H1 (cell line): ENCODE data around the gene UBAP2L. TPM values are rescaled to one million over a fixed set of nuclear protein-coding genes. Genes with fewer than 3 reads are reported as not detected.

Source experiments
- CTCF ChIA-PET: fragments of 300-600 bp; sonication (Branson Sonifier 250); formaldehyde crosslinking; loops from one replicate; lab custom pipeline; 2021; ENCODE audit not compliant: partially characterized antibody; lab: Charles Lee
- POLR2A ChIA-PET: fragments of 300-600 bp; sonication (Branson Sonifier 250); formaldehyde crosslinking; loops from one replicate; lab custom pipeline; 2021; ENCODE audit warnings: inconsistent platforms; ENCODE audit not compliant: partially characterized antibody; lab: Charles Lee
- DNase-seq, 2 experiments: peaks; one replicate each; pipeline versions ENCODE4 v3.0.0 to v3.0.0-alpha.2; 2010 to 2022; ENCODE audit warnings: low spot score in 2 of 2, low read depth in 1 of 2, mixed read lengths in 1 of 2
- FAIRE-seq: peaks from 2 replicates; lab custom pipeline; 2011; peaks lifted over from hg19 to GRCh38; lab: Jason Lieb, UNC
- H2AFZ ChIP-seq: 2 replicates; pipeline ENCODE4 v1.8.1; 2012; ENCODE audit warnings: low read length, inconsistent platforms
- H2AK5ac ChIP-seq: 2 replicates; pipeline ENCODE4 v1.6.1; 2013; ENCODE audit warnings: low read depth, low read length
- H2BK120ac ChIP-seq: replicated peaks from 2 replicates; pipeline ENCODE3; 2013; ENCODE audit warnings: low read depth, low read length, inconsistent platforms
- H2BK12ac ChIP-seq: 2 replicates; pipeline ENCODE4 v1.6.1; 2013; ENCODE audit warnings: low read depth, low read length
- H2BK15ac ChIP-seq: 2 replicates; pipeline ENCODE4 v1.6.1; 2013; ENCODE audit warnings: low read length
- H2BK20ac ChIP-seq: 2 replicates; pipeline ENCODE4 v1.6.1; 2013; ENCODE audit warnings: low read length
- H2BK5ac ChIP-seq: 2 replicates; pipeline ENCODE4 v1.6.1; 2013; ENCODE audit warnings: low read depth, low read length
- H3K14ac ChIP-seq: 2 replicates; pipeline ENCODE4 v1.6.1; 2013; ENCODE audit warnings: inconsistent platforms; ENCODE audit not compliant: insufficient read length
- H3K18ac ChIP-seq: 2 replicates; pipeline ENCODE4 v1.6.1; 2013; ENCODE audit warnings: low read length; ENCODE audit errors: extremely low read depth
- H3K23ac ChIP-seq: 2 replicates; pipeline ENCODE4 v1.6.1; 2013; ENCODE audit warnings: inconsistent platforms; ENCODE audit not compliant: insufficient read length
- H3K23me2 ChIP-seq: 2 replicates; pipeline ENCODE4 v1.6.1; 2013; ENCODE audit warnings: low read depth, low read length
- H3K27ac ChIP-seq: 2 replicates; pipeline ENCODE4 v1.6.1; 2011; ENCODE audit warnings: low read depth, low read length, inconsistent platforms
- H3K27me3 ChIP-seq, 4 experiments: replicated peaks in 1 of 4; 1 replicate in 1 of 4; 2 replicates in 3 of 4; pipeline versions ENCODE4 v1.6.1 to v1.8.1; 2011 to 2013; ENCODE audit warnings: low read length in 3 of 4, mild to moderate bottlenecking in 3 of 4, inconsistent platforms in 2 of 4, mixed read lengths in 2 of 4, moderate library complexity in 1 of 4; ENCODE audit not compliant: control insufficient read depth in 3 of 4, insufficient read depth in 3 of 4; ENCODE audit errors: extremely low read depth in 1 of 4
- H3K36me3 ChIP-seq, 4 experiments: 2 replicates each; pipeline versions ENCODE4 v1.6.1 to v1.8.1; 2011 to 2013; ENCODE audit warnings: mild to moderate bottlenecking in 4 of 4, low read length in 3 of 4, moderate library complexity in 2 of 4, control low read depth in 1 of 4, inconsistent platforms in 1 of 4; ENCODE audit not compliant: insufficient read depth in 4 of 4, control insufficient read depth in 2 of 4
- H3K4ac ChIP-seq: replicated peaks from 2 replicates; pipeline ENCODE3; 2013; ENCODE audit warnings: low read length, low read depth, mixed read lengths, inconsistent platforms; ENCODE audit not compliant: insufficient read length
- H3K4me1 ChIP-seq, 4 experiments: replicated peaks in 1 of 4; 1 replicate in 1 of 4; 2 replicates in 3 of 4; pipeline versions ENCODE4 v1.6.1 to v1.8.1; 2011 to 2013; ENCODE audit warnings: low read length in 3 of 4, inconsistent platforms in 2 of 4, mixed read lengths in 1 of 4; ENCODE audit not compliant: insufficient read depth in 4 of 4, control insufficient read depth in 3 of 4
- H3K4me2 ChIP-seq, 2 experiments: 2 replicates each; pipeline versions ENCODE4 v1.6.1 to v1.8.1; 2011 to 2013; ENCODE audit warnings: low read depth in 2 of 2, low read length in 2 of 2, control low read depth in 1 of 2, inconsistent platforms in 1 of 2, mild to moderate bottlenecking in 1 of 2; ENCODE audit not compliant: insufficient read depth in 1 of 2
- H3K4me3 ChIP-seq, 4 experiments: fragments of 200-600, 300-600 bp in 1 of 4; sonication (generic), shearing (Covaris generic), sonication (Bioruptor Twin) in 1 of 4; 2 replicates each; pipeline versions ENCODE4 v1.5.1 to v1.8.1; 2011 to 2016; ENCODE audit warnings: low read length in 4 of 4, low read depth in 3 of 4, control low read depth in 2 of 4, inconsistent platforms in 2 of 4, mild to moderate bottlenecking in 2 of 4, mixed read lengths in 1 of 4, moderate library complexity in 1 of 4; ENCODE audit not compliant: insufficient read depth in 2 of 4; ENCODE audit errors: extremely low read depth in 1 of 4
- H3K56ac ChIP-seq: replicated peaks from 2 replicates; pipeline ENCODE3; 2013; ENCODE audit warnings: low read depth, mild to moderate bottlenecking, mixed read lengths, low read length, inconsistent platforms; ENCODE audit not compliant: insufficient read length
- H3K79me1 ChIP-seq: 2 replicates; pipeline ENCODE4 v1.6.1; 2013; ENCODE audit warnings: low read depth, low read length, control low read depth
- H3K79me2 ChIP-seq, 2 experiments: 2 replicates each; pipeline versions ENCODE4 v1.6.1 to v1.8.1; 2012 to 2013; ENCODE audit warnings: low read length in 2 of 2, mild to moderate bottlenecking in 2 of 2, inconsistent platforms in 1 of 2; ENCODE audit not compliant: insufficient read depth in 2 of 2, control insufficient read depth in 1 of 2
- H3K9ac ChIP-seq, 4 experiments: replicated peaks in 1 of 4; 1 replicate in 1 of 4; 2 replicates in 3 of 4; pipeline versions ENCODE4 v1.6.1 to v1.8.1; 2011 to 2013; ENCODE audit warnings: low read depth in 3 of 4, low read length in 3 of 4, control low read depth in 2 of 4, mild to moderate bottlenecking in 2 of 4, moderate library complexity in 2 of 4, inconsistent platforms in 1 of 4; ENCODE audit errors: extremely low read depth in 1 of 4
- H3K9me3 ChIP-seq, 2 experiments: 2 replicates each; pipeline versions ENCODE4 v1.6.1 to v1.8.1; 2012 to 2013; ENCODE audit warnings: mild to moderate bottlenecking in 2 of 2, moderate library complexity in 2 of 2, control low read depth in 1 of 2, inconsistent platforms in 1 of 2, low read depth in 1 of 2, low read length in 1 of 2, mixed read lengths in 1 of 2; ENCODE audit not compliant: insufficient read depth in 2 of 2
- H4K20me1 ChIP-seq, 2 experiments: replicated peaks in 1 of 2; 2 replicates each; pipeline versions ENCODE3 to v1.8.1; 2011 to 2013; ENCODE audit warnings: inconsistent platforms in 2 of 2, low read length in 2 of 2, mild to moderate bottlenecking in 1 of 2; ENCODE audit not compliant: insufficient read depth in 2 of 2, control insufficient read depth in 1 of 2
- H4K5ac ChIP-seq: 2 replicates; pipeline ENCODE4 v1.6.1; 2013; ENCODE audit warnings: low read length, low read depth, mixed read lengths, inconsistent platforms; ENCODE audit not compliant: insufficient read length
- H4K8ac ChIP-seq: 2 replicates; pipeline ENCODE4 v1.8.0; 2013; ENCODE audit warnings: mild to moderate bottlenecking, moderate library complexity, low read length, inconsistent platforms; ENCODE audit not compliant: insufficient read depth; ENCODE audit errors: extremely low read depth
- H4K91ac ChIP-seq: replicated peaks from 2 replicates; pipeline ENCODE3; 2013; ENCODE audit warnings: low read length, mixed read lengths, inconsistent platforms; ENCODE audit not compliant: insufficient read length
- BACH1 ChIP-seq: IDR thresholded peaks from 2 replicates; pipeline ENCODE4 v1.6.1; 2012; ENCODE audit warnings: low read length, improper control_type of control experiment
- CBX8 ChIP-seq: fragments of 300-800, 300-1000 bp; sonication (generic); IDR thresholded peaks from 2 replicates; pipeline ENCODE4 v1.7.1; 2016; ENCODE audit warnings: low read depth, low read length, borderline replicate concordance
- CEBPB ChIP-seq: IDR thresholded peaks from 2 replicates; pipeline ENCODE4 v1.6.1; 2012; ENCODE audit warnings: low read depth, low read length
- CTBP2 ChIP-seq: IDR thresholded peaks from 2 replicates; pipeline ENCODE4 v1.7.0; 2011; ENCODE audit warnings: borderline replicate concordance, mild to moderate bottlenecking, moderate library complexity, mixed read lengths, low read length; ENCODE audit not compliant: insufficient read depth, insufficient read length
- GTF2F1 ChIP-seq: IDR thresholded peaks from 2 replicates; pipeline ENCODE4 v1.6.1; 2012; ENCODE audit warnings: low read depth, low read length, improper control_type of control experiment, borderline replicate concordance
- HDAC2 ChIP-seq, 2 experiments: fragments of 300-600 bp in 1 of 2; sonication (generic) in 1 of 2; IDR thresholded peaks; 2 replicates each; pipeline ENCODE4 v1.6.1; 2011 to 2012; ENCODE audit warnings: low read depth in 2 of 2, low read length in 2 of 2, mild to moderate bottlenecking in 2 of 2, moderate library complexity in 2 of 2, borderline replicate concordance in 1 of 2, inconsistent platforms in 1 of 2
- JUND ChIP-seq: IDR thresholded peaks from 2 replicates; pipeline ENCODE4 v1.6.1; 2011; ENCODE audit warnings: mild to moderate bottlenecking, improper control_type of control experiment, low read length
- KDM5A ChIP-seq: fragments of 200-600 bp; IDR thresholded peaks from 2 replicates; pipeline ENCODE4 v1.7.1; 2012; ENCODE audit warnings: mild to moderate bottlenecking, low read length, inconsistent platforms, mixed read lengths
- POLR2A ChIP-seq, 2 experiments: IDR thresholded peaks; 1 replicate in 1 of 2; 2 replicates in 1 of 2; pipeline ENCODE4 v1.6.1; 2011; ENCODE audit warnings: low read depth in 2 of 2, low read length in 2 of 2, mild to moderate bottlenecking in 2 of 2; ENCODE audit errors: control extremely low read depth in 1 of 2
- POLR2AphosphoS5 ChIP-seq: IDR thresholded peaks from 2 replicates; pipeline ENCODE4 v1.6.1; 2011; ENCODE audit warnings: low read depth, low read length
- RFX5 ChIP-seq: IDR thresholded peaks from 2 replicates; pipeline ENCODE4 v1.6.1; 2011; ENCODE audit warnings: low read depth, low read length, improper control_type of control experiment, borderline replicate concordance
- SIN3A ChIP-seq, 2 experiments: IDR thresholded peaks in 1 of 2; conservative IDR thresholded peaks in 1 of 2; 2 replicates each; pipeline ENCODE4 v1.6.1; 2011 to 2012; ENCODE audit warnings: low read length in 2 of 2, improper control_type of control experiment in 1 of 2, low read depth in 1 of 2, mild to moderate bottlenecking in 1 of 2
- TAF1 ChIP-seq: IDR thresholded peaks from 2 replicates; pipeline ENCODE4 v1.6.1; 2011; ENCODE audit warnings: mild to moderate bottlenecking, low read depth, low read length
- WGBS, 2 experiments: shearing (Covaris generic) in 1 of 2; methylation state at CpG; one replicate each; pipeline versions ENCODE4 v1.1.6 to v1.1.7; 2013 to 2015; ENCODE audit warnings: low lambda C conversion rate in 2 of 2, mixed read lengths in 2 of 2, inconsistent platforms in 1 of 2, low coverage in 1 of 2, missing lambda C conversion rate in 1 of 2; ENCODE audit not compliant: insufficient replicate concordance in 2 of 2, insufficient coverage in 1 of 2, insufficient read length in 1 of 2; ENCODE audit errors: extremely low coverage in 1 of 2, missing lambda C conversion rate in 1 of 2; 5-methylcytosine and 5-hydroxymethylcytosine counted together
- polyA plus RNA-seq, 7 experiments: library from polyadenylated mRNA; depleted of rRNA in 3 of 7; stranded (reverse) in 5 of 7; unstranded in 2 of 7; fragments of >200 nt in 5 of 7; fragments of 200-250 nt in 2 of 7; gene quantifications; 1 replicate in 5 of 7; 2 replicates in 1 of 7; 4 replicates in 1 of 7; pipeline versions ENCODE4 v1.2.1 to v1.2.3, GENCODE V29; 2011 to 2013; ENCODE audit warnings: missing spikeins in 2 of 7, mixed read lengths in 2 of 7
- total RNA-seq: library from RNA; stranded (reverse); fragmentation: NEBNext Ultra II Directional; extraction: Animal tissue kit (Norgen Biotek cat#: 25700); gene quantifications from 2 replicates; pipeline ENCODE4 v1.2.1, GENCODE V29; 2021

UBAP2L gene
- total and polyA plus RNA-seq, 2 of the 8 experiments (the other 6 are each of a cell fraction or from before 2014, with no cell fraction given), result 254 to 349 TPM

- CTCF ChIA-PET, result interaction anchor here (0.6 to 1.7 kb wide), 3 partner anchors 58 to 494 kb away, joined by 3 to 4 read pairs (median 3); no protein-coding TSS in a partner anchor
- TF ChIP-seq CEBPB (no peak), HDAC2 (IDR thresholded peaks at IDR 0.05; ENCODE audit: borderline replicate concordance in 1 of 2, low read depth in 2 of 2, low read length in 2 of 2) (no peak), POLR2AphosphoS5 (no peak), TAF1 (no peak), GTF2F1 (no peak), SIN3A (conservative IDR thresholded peaks at IDR 0.05 in 1 of 2, IDR thresholded peaks at IDR 0.05 in 1 of 2; ENCODE audit: low read depth in 1 of 2, low read length in 2 of 2) (no peak), POLR2A (IDR thresholded peaks at IDR 0.05; ENCODE audit: control extremely low read depth in 1 of 2, low read depth in 2 of 2, low read length in 2 of 2) (no peak), BACH1 (no peak), CTBP2 (no peak), JUND (no peak), RFX5 (no peak), CBX8 (no peak), KDM5A (no peak)
Measured at GRCh38 chr1:154174654-154175053, 46.1 kb upstream of the UBAP2L start.

More at GRCh38 chr1:154174654-154175053, 46.1 kb upstream of the UBAP2L start:
- Histone ChIP-seq H2BK12ac (no peak overlapping the region), H3K79me1 (peaks cover 17% of the 10 kb centered on the region; the same call in 1 of the 2 replicates), H3K79me2 (peaks cover 38 to 64% of the 10 kb centered on the region in 2 experiments), H2BK5ac (no peak overlapping the region), H3K14ac (no peak overlapping the region), H3K4ac (no peak overlapping the region), H4K5ac (no peak overlapping the region), H3K9me3 (no peaks in the 10 kb centered on the region), H3K56ac (no peak overlapping the region), H3K36me3 (peaks cover 25 to 67% (median 53%) of the 10 kb centered on the region in 4 experiments), H4K91ac (no peak overlapping the region), H2AFZ (no peak overlapping the region), H3K4me1 (peaks cover 8 to 11% (median 11%) of the 10 kb centered on the region in 4 experiments; a peak in 6 of 7 replicates), H3K9ac (no peak overlapping the region), H2BK120ac (no peak overlapping the region), H3K4me3 (no peak overlapping the region), H4K20me1 (peaks cover 21 to 33% of the 10 kb centered on the region in 2 experiments), H3K4me2 (no peak overlapping the region), H3K27me3 (no peaks in the 10 kb centered on the region), H3K23ac (no peak overlapping the region), H3K27ac (no peak overlapping the region), H3K18ac (no peak overlapping the region), H4K8ac (no peak overlapping the region), H2BK15ac (no peak overlapping the region), H2AK5ac (no peak overlapping the region), H2BK20ac (no peak overlapping the region), H3K23me2 (no peaks in the 10 kb centered on the region)
- 89% methylated on average over 4 of the region's 4 CpGs; no CpG with 5 or more reads in 1 of the 2 experiments for WGBS, 2 experiments
- DNase-seq (no peak), FAIRE-seq (no peak)
- POLR2A ChIA-PET, result interaction anchor here (1.0 to 5.5 kb wide), 5 partner anchors 8 to 63 kb away, joined by 3 to 19 read pairs (median 4); partner anchors contain the start of gene NUP210L
